ENCODE measurements around the gene ST6GALNAC3.
A peak's percentile ranks its signal among the peaks of the same experiment; 100 is the strongest.
"Not testable (repeated sequence)": the region's sequence is repeated elsewhere in the genome, so short reads cannot be mapped to it uniquely, and the experiment has no call there.

Gene ST6GALNAC3

DNA sequence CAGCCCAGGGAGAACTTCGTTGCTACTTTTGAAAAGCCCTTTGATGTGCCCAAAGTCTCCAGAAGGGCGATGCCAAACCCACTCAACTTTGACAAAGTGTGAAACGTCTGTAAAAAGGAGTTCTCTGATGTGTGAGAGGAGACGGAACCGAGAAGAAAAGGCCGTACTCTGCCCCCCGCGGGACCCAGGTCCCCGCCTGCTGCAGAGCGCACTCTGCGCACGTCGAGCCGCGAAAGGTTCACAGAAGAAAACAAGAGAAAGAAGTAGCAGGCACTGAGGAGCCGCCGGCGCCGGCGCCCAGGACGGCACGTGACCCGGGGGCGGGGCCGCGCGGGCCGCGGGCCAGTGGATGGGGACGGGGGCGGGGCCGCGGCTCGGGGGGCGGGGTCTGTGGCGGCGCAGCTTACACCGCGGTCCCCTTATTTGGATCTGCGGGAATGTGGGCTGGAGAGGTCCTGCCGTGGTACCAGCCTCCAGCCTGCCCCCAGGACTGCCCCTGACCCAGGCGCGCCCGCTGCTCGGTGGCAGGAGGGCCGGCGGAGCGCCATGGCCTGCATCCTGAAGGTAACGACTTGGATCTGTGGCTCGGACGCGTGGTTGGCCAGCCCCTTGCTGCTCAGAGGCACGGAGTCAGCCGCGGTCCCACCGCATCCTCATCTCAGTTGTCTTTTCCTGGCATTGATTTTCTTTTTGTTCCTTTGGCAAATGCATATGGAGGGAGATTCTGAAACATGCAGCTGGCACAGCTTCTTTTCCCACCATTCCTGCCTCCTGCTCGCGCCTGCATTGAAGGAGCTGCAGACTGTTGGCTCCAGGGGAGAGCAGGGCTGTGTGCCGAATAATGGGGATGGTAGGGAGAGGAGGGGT, at the start of gene ST6GALNAC3:
Gene ST6GALNAC3 (plus strand): TSS at position 426 of the 867 bp plus-strand sequence.
- DNase-seq, result peak; percentile 19

GRCh38 chr1:76027341-76027740, 47.2 kb upstream of the ST6GALNAC3 start:
- no peak for DNase-seq

- DNase-seq, result no peak
Observed at GRCh38 chr1:76029331-76029730, 45.2 kb upstream of the ST6GALNAC3 start.

- no peak for DNase-seq
Observed at GRCh38 chr1:76031496-76031895, 43.0 kb upstream of the ST6GALNAC3 start.

GRCh38 chr1:76033800-76034475, 40.6 kb upstream of the ST6GALNAC3 start:
- DNase-seq, result no peak

DNA sequence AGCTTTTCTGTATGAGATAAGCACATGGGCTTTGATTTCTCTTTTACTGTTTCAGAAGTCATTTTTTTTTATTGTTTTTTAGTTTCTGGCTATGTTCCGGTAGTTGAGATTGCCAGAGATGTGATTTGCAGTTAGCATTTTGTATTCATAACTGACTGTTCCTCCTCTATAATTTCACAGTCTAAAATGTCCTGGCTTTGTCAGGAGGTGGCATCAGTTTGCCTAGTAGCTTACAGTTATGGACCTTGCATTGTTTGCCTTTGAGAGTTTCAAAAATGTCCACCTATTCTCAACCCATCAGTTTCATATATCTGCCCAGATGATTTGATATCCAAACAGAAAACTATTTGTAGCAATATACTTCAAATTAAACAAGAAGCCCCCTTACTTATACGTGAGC, 39.5 kb upstream of the ST6GALNAC3 start:
- DNase-seq, result no peak

GRCh38 chr1:76037324-76037723, 37.2 kb upstream of the ST6GALNAC3 start:
- no peak for DNase-seq

DNA sequence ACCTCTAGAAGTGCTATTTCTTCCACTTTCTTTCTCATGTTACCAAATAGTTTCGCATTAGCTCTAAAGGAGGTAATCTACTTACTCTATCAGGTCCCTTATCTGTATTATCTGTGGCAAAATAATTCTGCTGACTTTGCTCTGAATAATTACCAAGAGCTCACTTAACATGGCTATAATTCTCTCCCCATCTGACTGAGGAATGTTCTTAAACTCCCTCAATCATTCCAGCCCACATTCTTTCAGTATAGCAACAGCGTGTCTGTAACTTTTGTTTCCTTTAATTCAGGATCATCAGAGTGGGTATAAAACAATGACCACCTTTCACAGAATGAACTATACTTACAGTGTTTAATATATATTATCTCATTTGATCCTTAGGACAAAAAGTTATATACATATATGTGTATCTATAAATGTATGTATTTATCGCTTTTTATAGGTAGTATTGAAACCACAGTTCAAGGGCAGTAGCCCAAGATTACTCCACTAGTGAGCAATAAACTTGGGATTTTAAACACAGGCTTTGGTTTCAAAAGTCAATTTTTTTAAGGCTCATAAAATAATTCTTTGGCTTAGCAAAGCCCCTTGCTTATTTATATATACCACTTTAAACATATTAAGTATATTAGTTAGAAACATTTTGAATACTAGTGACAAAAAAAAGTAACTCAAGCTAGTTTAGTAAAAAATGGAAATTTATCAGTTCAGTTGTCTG, 36.1 kb upstream of the ST6GALNAC3 start:
- DNase-seq, result no peak

GRCh38 chr1:76046149-76046548, 28.4 kb upstream of the ST6GALNAC3 start:
- no peak for DNase-seq

GRCh38 chr1:76048219-76048618, 26.3 kb upstream of the ST6GALNAC3 start:
- DNase-seq, result no peak

GRCh38 chr1:76048926-76049325, 25.6 kb upstream of the ST6GALNAC3 start:
- DNase-seq, result no peak

DNA sequence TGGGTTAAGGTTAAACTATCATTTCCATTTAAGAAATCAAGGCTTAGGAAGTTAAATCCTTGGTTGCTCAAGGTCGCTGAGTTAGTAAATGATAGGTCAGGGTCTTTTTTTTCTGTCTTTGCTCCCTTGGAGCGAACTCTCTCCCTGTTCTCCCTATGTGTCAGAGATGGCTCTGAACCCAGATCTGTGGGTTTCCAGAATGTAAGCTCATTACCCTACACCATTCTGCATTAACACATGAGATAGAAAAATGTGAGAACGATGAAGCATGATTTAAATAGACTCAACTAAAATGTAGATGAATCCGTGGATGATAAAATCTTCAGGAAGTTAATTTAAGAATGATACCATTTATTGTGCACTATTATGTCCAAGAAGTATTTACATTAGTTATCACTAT, 25.0 kb upstream of the ST6GALNAC3 start:
- no peak for DNase-seq

- not testable (repeated sequence) for DNase-seq
Observed at GRCh38 chr1:76050073-76050472, 24.5 kb upstream of the ST6GALNAC3 start.

DNA sequence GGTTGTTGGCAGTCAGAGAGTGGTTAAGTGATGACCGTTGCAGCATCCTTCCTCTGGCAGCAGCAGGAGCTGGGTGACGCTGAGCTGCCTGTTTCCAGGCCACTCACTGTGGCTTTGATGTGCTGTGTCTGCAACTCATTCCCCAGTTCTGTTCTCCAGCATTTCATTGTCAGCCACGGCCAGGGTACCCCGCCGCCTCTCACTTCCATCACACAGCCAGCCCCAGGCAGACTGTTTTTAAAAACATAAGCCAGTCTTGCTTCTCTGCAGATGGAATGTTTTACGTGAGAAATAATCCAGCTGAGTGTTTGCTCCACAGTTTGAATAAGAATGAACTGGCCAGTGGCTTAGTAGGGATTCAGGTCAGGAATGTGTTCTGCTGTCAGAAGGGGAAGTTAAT, 21.5 kb upstream of the ST6GALNAC3 start:
- no peak for DNase-seq

DNA sequence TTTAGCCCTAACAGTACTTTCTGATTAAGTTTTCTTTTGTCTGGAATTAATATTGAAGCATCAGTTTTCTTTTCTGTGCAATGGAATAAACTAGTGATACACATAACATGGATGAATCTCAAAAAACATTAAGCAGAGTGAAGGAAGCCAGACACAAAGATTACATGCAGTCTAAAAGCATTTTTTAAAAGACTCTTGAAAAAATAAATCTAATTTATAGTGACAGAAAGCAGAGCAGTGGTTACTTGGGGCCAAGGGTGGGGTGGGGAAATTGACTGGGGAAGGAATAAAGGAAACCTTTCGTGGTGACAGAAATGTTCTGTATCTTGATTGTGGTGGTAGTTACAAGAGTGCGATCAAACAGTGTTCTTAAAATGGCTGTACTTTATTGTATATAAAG, 20.2 kb upstream of the ST6GALNAC3 start:
- no peak for DNase-seq

- DNase-seq, result no peak
Observed at GRCh38 chr1:76055987-76056386, 18.6 kb upstream of the ST6GALNAC3 start.

GRCh38 chr1:76059451-76059850, 15.1 kb upstream of the ST6GALNAC3 start:
- DNase-seq, result no peak

- no peak for DNase-seq
Observed at GRCh38 chr1:76065270-76065669, 9.3 kb upstream of the ST6GALNAC3 start.

DNA sequence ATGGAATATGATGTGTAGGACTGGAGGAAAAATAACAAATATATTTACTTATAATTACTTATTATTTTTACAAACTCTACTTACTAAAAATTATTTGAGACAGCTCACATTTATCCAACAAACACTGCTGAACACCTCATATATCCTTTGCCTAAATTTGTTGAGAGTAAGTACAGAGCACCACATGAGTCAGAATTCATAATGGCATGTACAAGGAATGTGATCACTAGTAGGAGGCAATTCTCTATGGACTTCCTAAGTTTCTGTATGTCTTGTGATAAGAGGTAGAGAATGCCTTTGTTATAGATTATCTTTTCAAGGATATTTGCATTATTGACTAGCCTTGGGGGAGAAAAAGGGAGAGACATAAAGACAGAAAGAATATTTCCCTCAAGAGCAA, 8.2 kb upstream of the ST6GALNAC3 start:
- no peak for DNase-seq

- DNase-seq, result no peak
Observed at GRCh38 chr1:76068542-76068941, 6.0 kb upstream of the ST6GALNAC3 start.

GRCh38 chr1:76068953-76069561, 5.5 kb upstream of the ST6GALNAC3 start:
- DNase-seq, result no peak

- no peak for DNase-seq
Observed at GRCh38 chr1:76070538-76070937, 4.0 kb upstream of the ST6GALNAC3 start.

GRCh38 chr1:76073481-76073880, 1.1 kb upstream of the ST6GALNAC3 start:
- no peak for DNase-seq
